Parathyroid adenoma (tissue), 2 donors: Measurements from ENCODE around the gene SOCS6.

Experiments used
- H2AFZ ChIP-seq: fragments of 300-600 bp; sonication (generic); one replicate; pipeline ENCODE4 v1.7.0; 2017; ENCODE audit warnings: antibody characterized with exemption, mild to moderate bottlenecking
- H3K27ac ChIP-seq: fragments of 300-600 bp; sonication (generic); one replicate; pipeline ENCODE4 v1.7.0; 2017
- H3K27me3 ChIP-seq: fragments of 300-600 bp; sonication (generic); one replicate; pipeline ENCODE4 v1.7.0; 2017; ENCODE audit warnings: low read length; ENCODE audit not compliant: control insufficient read depth, insufficient read depth
- H3K36me3 ChIP-seq: fragments of 300-600 bp; sonication (generic); one replicate; pipeline ENCODE4 v1.7.0; 2017; ENCODE audit warnings: low read length; ENCODE audit not compliant: control insufficient read depth, insufficient read depth
- H3K4me1 ChIP-seq: fragments of 300-600 bp; sonication (generic); one replicate; pipeline ENCODE4 v1.7.0; 2017; ENCODE audit warnings: control low read depth
- H3K4me2 ChIP-seq: fragments of 300-600 bp; sonication (generic); one replicate; pipeline ENCODE4 v1.7.0; 2017; ENCODE audit warnings: low read length
- H3K4me3 ChIP-seq: fragments of 300-600 bp; sonication (generic); one replicate; pipeline ENCODE4 v1.7.0; 2017; ENCODE audit warnings: low read depth, low read length
- H3K79me2 ChIP-seq: fragments of 300-600 bp; sonication (generic); one replicate; pipeline ENCODE4 v1.7.0; 2017; ENCODE audit warnings: control low read depth
- H3K9ac ChIP-seq: fragments of 300-600 bp; sonication (generic); one replicate; pipeline ENCODE4 v1.7.0; 2017; ENCODE audit warnings: mild to moderate bottlenecking
- H3K9me3 ChIP-seq: fragments of 300-600 bp; sonication (generic); one replicate; pipeline ENCODE4 v1.7.0; 2017; ENCODE audit warnings: low read length; ENCODE audit not compliant: control insufficient read depth
- TF ChIP-seq, protein P1 (sequence below): fragments of 300-600 bp; sonication (generic); IDR thresholded peaks from one replicate; pipeline ENCODE4 v1.7.0; 2017; ENCODE audit warnings: antibody characterized with exemption, mild to moderate bottlenecking
- donor health status: primary hyperparathyroidism.

Gene SOCS6

DNA sequence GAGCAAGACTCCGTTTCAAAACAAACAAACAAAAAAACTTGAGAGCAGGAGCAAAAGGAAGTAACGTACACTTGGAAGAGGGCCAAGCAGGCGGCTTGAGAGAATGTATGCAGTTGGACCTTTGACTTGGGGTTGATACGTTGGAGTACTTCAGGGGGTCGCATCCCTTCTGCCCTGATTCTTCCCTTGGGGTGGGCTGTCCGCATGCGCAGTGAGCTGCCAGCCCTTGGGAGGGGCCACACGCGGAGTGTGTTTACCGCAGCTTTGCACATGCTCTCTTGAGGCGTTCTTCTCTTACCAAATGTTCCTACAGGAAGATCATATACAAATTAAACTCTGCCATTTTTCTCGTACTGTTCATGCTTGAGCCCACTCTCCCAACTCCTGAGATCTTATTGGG is 38.1 kb upstream of the SOCS6 start:
- H2AFZ ChIP-seq: no peak overlapping the region
- H3K4me2 ChIP-seq: no peak overlapping the region
- no peaks in the 10 kb centered on the region for H3K27me3 ChIP-seq
- no peaks in the 10 kb centered on the region for H3K9me3 ChIP-seq
- H3K4me3 ChIP-seq: no peak overlapping the region
- no peak overlapping the region for H3K9ac ChIP-seq
- TF ChIP-seq, protein P1, sequence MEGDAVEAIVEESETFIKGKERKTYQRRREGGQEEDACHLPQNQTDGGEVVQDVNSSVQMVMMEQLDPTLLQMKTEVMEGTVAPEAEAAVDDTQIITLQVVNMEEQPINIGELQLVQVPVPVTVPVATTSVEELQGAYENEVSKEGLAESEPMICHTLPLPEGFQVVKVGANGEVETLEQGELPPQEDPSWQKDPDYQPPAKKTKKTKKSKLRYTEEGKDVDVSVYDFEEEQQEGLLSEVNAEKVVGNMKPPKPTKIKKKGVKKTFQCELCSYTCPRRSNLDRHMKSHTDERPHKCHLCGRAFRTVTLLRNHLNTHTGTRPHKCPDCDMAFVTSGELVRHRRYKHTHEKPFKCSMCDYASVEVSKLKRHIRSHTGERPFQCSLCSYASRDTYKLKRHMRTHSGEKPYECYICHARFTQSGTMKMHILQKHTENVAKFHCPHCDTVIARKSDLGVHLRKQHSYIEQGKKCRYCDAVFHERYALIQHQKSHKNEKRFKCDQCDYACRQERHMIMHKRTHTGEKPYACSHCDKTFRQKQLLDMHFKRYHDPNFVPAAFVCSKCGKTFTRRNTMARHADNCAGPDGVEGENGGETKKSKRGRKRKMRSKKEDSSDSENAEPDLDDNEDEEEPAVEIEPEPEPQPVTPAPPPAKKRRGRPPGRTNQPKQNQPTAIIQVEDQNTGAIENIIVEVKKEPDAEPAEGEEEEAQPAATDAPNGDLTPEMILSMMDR: no peak
- no peaks in the 10 kb centered on the region for H3K4me1 ChIP-seq
- H3K27ac ChIP-seq: no peak overlapping the region
- H3K36me3 ChIP-seq: no peaks in the 10 kb centered on the region
- H3K79me2 ChIP-seq: no peaks in the 10 kb centered on the region

DNA sequence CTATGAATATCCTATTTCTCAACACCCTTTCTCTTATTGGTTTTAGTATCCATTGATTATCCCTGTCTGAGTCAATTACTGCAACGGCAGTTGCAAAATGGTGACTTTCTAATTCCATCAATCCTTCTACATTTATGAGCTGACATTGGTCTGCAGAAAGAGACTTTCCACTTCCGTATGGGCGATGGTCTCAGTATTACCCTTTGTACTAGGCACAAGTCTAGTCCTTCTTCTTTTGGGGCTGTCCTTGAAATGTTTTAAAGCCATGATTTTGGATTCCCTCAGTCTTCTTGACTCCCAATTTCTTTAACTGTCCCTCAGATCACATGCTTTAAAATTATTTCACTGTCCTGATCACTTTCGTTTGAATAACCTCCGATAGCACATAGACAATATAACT is 32.7 kb upstream of the SOCS6 start:
- Histone ChIP-seq H3K79me2 (no peaks in the 10 kb centered on the region), H3K9me3 (no peaks in the 10 kb centered on the region), H3K4me1 (no peaks in the 10 kb centered on the region), H3K27me3 (no peaks in the 10 kb centered on the region), H3K27ac (no peak overlapping the region), H3K4me2 (no peak overlapping the region), H3K4me3 (no peak overlapping the region), H2AFZ (no peak overlapping the region), H3K9ac (no peak overlapping the region), H3K36me3 (no peaks in the 10 kb centered on the region)
- TF ChIP-seq, protein P1: no peak

- H3K9me3 ChIP-seq: no peaks in the 10 kb centered on the region
- no peaks in the 10 kb centered on the region for H3K79me2 ChIP-seq
- no peak overlapping the region for H3K9ac ChIP-seq
- no peak overlapping the region for H2AFZ ChIP-seq
- H3K4me3 ChIP-seq: no peak overlapping the region
- TF ChIP-seq, protein P1: no peak
- no peaks in the 10 kb centered on the region for H3K4me1 ChIP-seq
- H3K36me3 ChIP-seq: no peaks in the 10 kb centered on the region
- H3K4me2 ChIP-seq: no peak overlapping the region
- H3K27me3 ChIP-seq: no peaks in the 10 kb centered on the region
- no peak overlapping the region for H3K27ac ChIP-seq
Measured at GRCh38 chr18:70256994-70257393, 31.9 kb upstream of the SOCS6 start.

DNA sequence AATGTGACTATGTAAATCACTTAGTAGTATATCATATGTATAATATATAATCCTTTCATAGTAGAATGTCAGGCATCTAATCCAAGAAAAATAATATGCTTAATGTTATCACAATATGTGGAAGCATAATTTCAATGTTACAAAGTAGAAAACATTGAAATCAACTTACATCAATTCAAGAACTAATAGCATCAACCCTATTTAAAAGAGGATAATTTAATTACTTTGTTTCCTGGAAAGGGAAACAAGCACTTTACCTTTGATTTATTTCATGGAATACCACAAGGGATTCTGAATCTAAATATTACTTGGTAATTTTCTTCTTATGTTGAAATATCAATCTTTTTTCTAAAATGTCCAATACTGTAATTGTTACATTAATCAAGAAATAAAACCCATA is 30.6 kb upstream of the SOCS6 start:
- Histone ChIP-seq H3K79me2 (no peaks in the 10 kb centered on the region), H3K9me3 (no peaks in the 10 kb centered on the region), H3K27me3 (no peaks in the 10 kb centered on the region), H3K9ac (no peak overlapping the region), H3K4me1 (no peaks in the 10 kb centered on the region), H3K27ac (no peak overlapping the region), H3K4me3 (no peak overlapping the region), H3K36me3 (no peaks in the 10 kb centered on the region), H2AFZ (no peak overlapping the region), H3K4me2 (no peak overlapping the region)
- TF ChIP-seq, protein P1: no peak

DNA sequence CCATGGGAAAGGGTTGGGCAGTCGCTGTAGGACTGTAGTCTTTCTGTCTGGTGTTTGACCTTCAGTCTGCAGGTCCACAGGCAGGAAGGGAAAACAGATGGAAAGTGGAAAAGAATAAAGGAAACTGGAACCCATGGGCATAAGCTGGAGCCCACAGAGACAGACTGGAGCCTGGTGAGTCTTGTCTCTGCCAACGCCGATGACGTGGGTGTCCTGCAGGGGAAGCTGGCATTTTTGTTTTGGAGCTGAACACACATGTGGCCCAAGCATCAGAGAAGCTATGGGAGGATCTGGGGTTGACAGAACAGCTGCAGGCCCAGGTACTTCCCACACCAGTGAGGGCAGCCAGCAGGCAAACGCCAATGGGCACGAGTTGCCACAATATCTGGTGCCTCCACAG is 28.2 kb upstream of the SOCS6 start:
- no peak overlapping the region for H3K27ac ChIP-seq
- no peak overlapping the region for H3K9ac ChIP-seq
- no peak overlapping the region for H3K4me2 ChIP-seq
- H3K36me3 ChIP-seq: no peaks in the 10 kb centered on the region
- no peak overlapping the region for H2AFZ ChIP-seq
- H3K27me3 ChIP-seq: no peaks in the 10 kb centered on the region
- no peak overlapping the region for H3K4me3 ChIP-seq
- H3K4me1 ChIP-seq: no peaks in the 10 kb centered on the region
- no peaks in the 10 kb centered on the region for H3K9me3 ChIP-seq
- TF ChIP-seq, protein P1: no peak
- H3K79me2 ChIP-seq: no peaks in the 10 kb centered on the region
